T-cell (primary cell): Measurements from ENCODE around the gene TOMM20L. TPM values are rescaled to one million over a fixed set of nuclear protein-coding genes. Genes with fewer than 3 reads are reported as not detected.

Experiments
- ATAC-seq, 4 experiments: fragments of 200-7000 bp in 3 of 4; fragments of 150-1000 bp in 1 of 4; cut with Tn5 transposase; replicated peaks in 1 of 4; 1 replicate in 3 of 4; 2 replicates in 1 of 4; pipeline ENCODE4 v1.10.0; 2021; ENCODE audit warnings: moderate library complexity in 3 of 4, mild to moderate bottlenecking in 2 of 4, moderate number of reproducible peaks in 1 of 4
- CTCF ChIA-PET, 2 donors: fragments of 300-600 bp; sonication (Branson Sonifier 250); formaldehyde crosslinking; loops; one replicate each; lab custom pipeline; 2022; ENCODE audit warnings: antibody characterized with exemption in 2 of 2; lab: Charles Lee
- POLR2A ChIA-PET, 2 donors: fragments of 300-600 bp; sonication (Branson Sonifier 250); formaldehyde crosslinking; loops; one replicate each; lab custom pipeline; 2022; ENCODE audit warnings: antibody characterized with exemption in 2 of 2; lab: Charles Lee
- DNase-seq, 35 experiments: peaks; one replicate each; pipeline versions ENCODE4 v3.0.0 to v3.0.0-alpha.2; 2013 to 2023
- H3K27ac ChIP-seq: one replicate; pipeline ENCODE4 v1.5.1; 2013; ENCODE audit warnings: low read length
- H3K27me3 ChIP-seq, 2 experiments: replicated peaks in 1 of 2; 1 replicate in 1 of 2; 2 replicates in 1 of 2; pipeline versions ENCODE4 v1.6.1 to v1.7.0; 2013; ENCODE audit warnings: low read length in 1 of 2, mixed read lengths in 1 of 2; ENCODE audit not compliant: control insufficient read depth in 2 of 2, insufficient read depth in 2 of 2; ENCODE audit errors: extremely low read depth in 1 of 2
- H3K36me3 ChIP-seq, 2 donors: 1 replicate in 1 of 2; 2 replicates in 1 of 2; pipeline versions ENCODE4 v1.6.1 to v1.7.0; 2013; ENCODE audit warnings: low read length in 1 of 2; ENCODE audit not compliant: control insufficient read depth in 2 of 2, insufficient read depth in 1 of 2; ENCODE audit errors: extremely low read depth in 1 of 2
- H3K4me1 ChIP-seq, 2 experiments: 1 replicate in 1 of 2; 2 replicates in 1 of 2; pipeline versions ENCODE4 v1.6.1 to v1.7.0; 2013; ENCODE audit warnings: low read length in 2 of 2, mixed read lengths in 1 of 2; ENCODE audit not compliant: insufficient read depth in 2 of 2, control insufficient read depth in 1 of 2; ENCODE audit errors: extremely low read depth in 1 of 2
- H3K4me3 ChIP-seq, 2 donors: 1 replicate in 1 of 2; 2 replicates in 1 of 2; pipeline versions ENCODE4 v1.5.1 to v1.7.0; 2013; ENCODE audit warnings: mild to moderate bottlenecking in 2 of 2, low read length in 1 of 2, moderate library complexity in 1 of 2; ENCODE audit not compliant: control insufficient read depth in 1 of 2; ENCODE audit errors: extremely low read depth in 1 of 2
- H3K9me3 ChIP-seq: 2 replicates; pipeline ENCODE4 v1.7.0; 2013
- H3K27ac Mint-ChIP-seq, 2 donors: one replicate each; pipeline ENCODE4 v1.8.0; 2020 to 2021; ENCODE audit warnings: mild to moderate bottlenecking in 2 of 2, mixed read lengths in 2 of 2
- H3K27me3 Mint-ChIP-seq, 2 donors: one replicate each; pipeline ENCODE4 v1.8.0; 2021 to 2022; ENCODE audit warnings: mixed read lengths in 2 of 2
- H3K36me3 Mint-ChIP-seq: one replicate; pipeline ENCODE4 v1.8.0; 2021; ENCODE audit warnings: mixed read lengths
- H3K4me1 Mint-ChIP-seq, 3 donors: one replicate each; pipeline ENCODE4 v1.8.0; 2020 to 2022; ENCODE audit warnings: mixed read lengths in 3 of 3, mild to moderate bottlenecking in 1 of 3
- H3K4me3 Mint-ChIP-seq, 3 donors: one replicate each; pipeline ENCODE4 v1.8.0; 2020 to 2022; ENCODE audit warnings: mild to moderate bottlenecking in 3 of 3, mixed read lengths in 3 of 3, moderate library complexity in 3 of 3
- H3K9me3 Mint-ChIP-seq, 3 donors: one replicate each; pipeline ENCODE4 v1.8.0; 2020 to 2022; ENCODE audit warnings: mixed read lengths in 3 of 3
- WGBS: methylation state at CpG from one replicate; pipeline ENCODE4 v1.1.5; 2013; ENCODE audit warnings: missing lambda C conversion rate; ENCODE audit not compliant: insufficient coverage; 5-methylcytosine and 5-hydroxymethylcytosine counted together
- total RNA-seq, 35 experiments: library from RNA in 6 of 35; stranded (reverse) in 6 of 35; fragments of 120-200 nt in 1 of 35; gene quantifications; one replicate each; pipeline versions ENCODE4 v1.2.1 to v1.2.4 and lab custom pipeline; 2013 to 2026

Gene TOMM20L
- total RNA-seq, 5 donors from 2014 or later (not counting 1 experiment from before 2014, with no cell fraction given) = 0.73 TPM; not detected in 4

DNA sequence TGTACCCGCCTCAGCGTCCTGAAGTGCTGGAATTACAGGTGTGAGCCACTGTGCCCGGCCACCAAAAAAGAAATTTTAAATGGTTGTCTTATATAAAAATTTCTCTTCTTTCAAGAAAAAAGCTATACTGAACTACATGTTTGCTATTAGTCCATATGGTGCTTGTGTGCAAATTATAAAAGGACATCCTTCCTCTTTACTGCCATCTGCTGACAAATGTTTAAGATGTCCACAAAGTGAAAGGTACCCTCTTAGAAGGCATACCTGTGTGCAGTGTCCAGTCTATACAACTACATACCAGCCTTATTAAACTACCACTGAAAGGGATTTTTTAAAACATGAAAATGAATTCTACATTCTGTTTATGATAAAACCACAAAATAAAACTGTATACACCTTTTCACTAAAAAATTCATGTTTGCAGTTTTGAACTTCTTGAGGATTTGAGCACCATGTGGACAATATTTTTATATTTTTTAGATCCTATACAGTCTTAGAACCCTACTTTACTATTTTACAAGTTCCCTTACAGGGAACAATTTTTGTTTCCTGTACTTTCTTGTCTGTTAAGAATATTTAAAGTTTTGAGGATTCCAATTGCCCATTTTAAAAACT is 32.8 kb upstream of the TOMM20L start:
- no peaks in the 10 kb centered on the region for H3K9me3 Mint-ChIP-seq
- no peak overlapping the region for H3K27ac Mint-ChIP-seq
- Histone ChIP-seq H3K4me1 (no peaks in the 10 kb centered on the region), H3K9me3 (no peaks in the 10 kb centered on the region), H3K27me3 (no peaks in the 10 kb centered on the region), H3K36me3 (peaks cover 0 to 67% of the 10 kb centered on the region in 2 donors), H3K27ac (no peak overlapping the region), H3K4me3 (no peak overlapping the region)
- ATAC-seq (peak in 3 of 4 experiments; percentile 57 to 69 (median 62)), DNase-seq (peak in 2 of 35 experiments; percentile 6 to 57)
- H3K27me3 Mint-ChIP-seq = no peaks in the 10 kb centered on the region
- CTCF ChIA-PET = interaction anchor here in 1 of 2 donors (0.8 kb wide), 1 partner anchor 13 kb away, joined by 3 read pairs; no protein-coding TSS in a partner anchor
- POLR2A ChIA-PET = no interaction called here
- WGBS = no CpG with 5 or more reads among the region's 3 CpGs
- H3K4me3 Mint-ChIP-seq = no peak overlapping the region
- H3K36me3 Mint-ChIP-seq = peaks cover 45% of the 10 kb centered on the region
- no peaks in the 10 kb centered on the region for H3K4me1 Mint-ChIP-seq

DNA sequence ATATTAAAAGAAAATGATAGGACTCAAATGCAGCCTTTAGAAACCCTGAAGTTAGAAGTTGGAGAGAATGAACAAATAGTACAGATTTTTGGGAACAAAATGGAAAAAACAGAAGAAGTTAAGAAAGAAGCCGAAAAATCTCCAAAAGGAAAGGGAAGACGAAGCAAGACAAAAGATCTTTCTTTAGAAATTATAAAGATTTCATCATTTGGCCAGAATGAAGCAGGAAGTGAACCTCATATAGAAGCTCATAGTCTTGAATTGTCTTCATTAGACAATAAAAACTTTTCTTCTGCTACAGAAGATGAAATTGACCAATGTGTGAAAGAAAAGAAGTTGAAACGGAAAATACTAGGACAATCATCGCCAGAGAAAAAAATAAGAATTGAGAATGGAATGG is 31.4 kb upstream of the TOMM20L start:
- Histone ChIP-seq H3K4me1 (no peaks in the 10 kb centered on the region), H3K27ac (no peak overlapping the region), H3K27me3 (no peaks in the 10 kb centered on the region), H3K36me3 (peaks cover 0 to 68% of the 10 kb centered on the region in 2 donors), H3K4me3 (no peak overlapping the region), H3K9me3 (no peaks in the 10 kb centered on the region)
- Mint-ChIP-seq H3K27me3 (no peaks in the 10 kb centered on the region), H3K36me3 (peaks cover 49% of the 10 kb centered on the region), H3K4me3 (no peak overlapping the region), H3K4me1 (no peaks in the 10 kb centered on the region), H3K27ac (no peak overlapping the region), H3K9me3 (no peaks in the 10 kb centered on the region)
- POLR2A ChIA-PET = interaction anchor here in 1 of 2 donors (0.6 kb wide), 1 partner anchor 50 kb away, joined by 3 read pairs; no protein-coding TSS in a partner anchor
- ATAC-seq = no peak
- WGBS = no CpG with 5 or more reads among the region's 4 CpGs
- DNase-seq = no peak
- CTCF ChIA-PET = interaction anchor here (0.7 to 1.1 kb wide), 2 partner anchors 32 to 255 kb away, joined by 3 read pairs; no protein-coding TSS in a partner anchor

DNA sequence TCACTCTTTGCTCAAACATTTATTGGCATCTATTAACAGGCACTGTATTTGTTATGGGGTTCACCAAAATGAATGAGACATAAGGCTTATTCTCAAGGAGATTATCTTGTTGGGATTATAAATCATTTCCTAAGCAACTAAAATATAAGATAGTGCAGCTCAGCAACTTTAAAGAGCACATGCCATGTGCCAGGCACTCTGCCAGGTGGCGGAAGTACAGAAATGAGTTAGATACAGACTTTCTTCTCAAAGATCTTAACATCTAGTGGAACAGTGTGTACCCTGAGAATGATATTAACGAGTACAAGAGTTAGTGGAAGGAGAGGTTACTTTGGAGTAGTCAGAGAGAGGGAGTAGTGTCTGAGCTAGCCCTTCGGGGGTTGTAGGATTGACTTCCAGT is 28.4 kb upstream of the TOMM20L start:
- no peaks in the 10 kb centered on the region for H3K4me1 Mint-ChIP-seq
- CTCF ChIA-PET = no interaction called here

DNA sequence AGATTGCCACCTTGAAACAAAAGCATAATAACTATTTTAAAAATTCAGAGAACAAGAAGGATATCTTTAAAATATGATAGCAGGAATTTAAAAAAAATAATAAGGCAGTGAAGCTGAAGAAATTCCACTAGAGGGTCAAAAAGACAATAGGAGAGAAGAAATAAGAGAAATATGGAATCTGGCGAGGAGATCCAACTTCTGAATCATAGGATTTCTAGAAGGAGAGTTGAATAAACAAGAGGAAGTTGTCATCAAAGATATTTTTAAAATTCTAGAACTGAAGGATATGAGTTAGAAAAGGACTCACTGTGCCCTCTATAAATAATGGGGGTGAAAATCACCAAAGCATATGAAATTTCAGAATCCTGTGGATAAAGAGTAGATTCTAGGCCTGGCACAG is 26.8 kb upstream of the TOMM20L start:
- CTCF ChIA-PET = no interaction called here
- H3K27me3 Mint-ChIP-seq = no peaks in the 10 kb centered on the region
- Histone ChIP-seq H3K4me1 (no peaks in the 10 kb centered on the region), H3K27ac (no peak overlapping the region), H3K27me3 (no peaks in the 10 kb centered on the region), H3K4me3 (no peak overlapping the region), H3K36me3 (peaks cover 0 to 72% of the 10 kb centered on the region in 2 donors), H3K9me3 (no peaks in the 10 kb centered on the region)
- no peak for ATAC-seq
- H3K36me3 Mint-ChIP-seq = peaks cover 58% of the 10 kb centered on the region
- WGBS = no CpG with 5 or more reads among the region's 1 CpG
- H3K9me3 Mint-ChIP-seq = no peaks in the 10 kb centered on the region
- H3K4me1 Mint-ChIP-seq = no peaks in the 10 kb centered on the region
- DNase-seq = no peak
- peak overlapping the region in 1 of 2 donors; percentile 34 for H3K27ac Mint-ChIP-seq
- H3K4me3 Mint-ChIP-seq = no peak overlapping the region
- POLR2A ChIA-PET = no interaction called here

More for the DNA sequence above, 28.4 kb upstream of the TOMM20L start:
- H3K4me1 ChIP-seq = no peaks in the 10 kb centered on the region
- no peak for DNase-seq
- peaks cover 0 to 68% of the 10 kb centered on the region in 2 donors for H3K36me3 ChIP-seq
- no peak overlapping the region for H3K27ac ChIP-seq
- H3K27me3 ChIP-seq = no peaks in the 10 kb centered on the region
- no peaks in the 10 kb centered on the region for H3K9me3 ChIP-seq
- Mint-ChIP-seq H3K4me3 (no peak overlapping the region), H3K9me3 (no peaks in the 10 kb centered on the region), H3K27me3 (no peaks in the 10 kb centered on the region), H3K36me3 (peaks cover 55% of the 10 kb centered on the region), H3K27ac (no peak overlapping the region)
- no peak for ATAC-seq
- H3K4me3 ChIP-seq = no peak overlapping the region
- POLR2A ChIA-PET = interaction anchor here in 1 of 2 donors (0.7 kb wide), 1 partner anchor 1133 kb away, joined by 3 read pairs; no protein-coding TSS in a partner anchor
- WGBS = no CpG with 5 or more reads among the region's 3 CpGs

DNA sequence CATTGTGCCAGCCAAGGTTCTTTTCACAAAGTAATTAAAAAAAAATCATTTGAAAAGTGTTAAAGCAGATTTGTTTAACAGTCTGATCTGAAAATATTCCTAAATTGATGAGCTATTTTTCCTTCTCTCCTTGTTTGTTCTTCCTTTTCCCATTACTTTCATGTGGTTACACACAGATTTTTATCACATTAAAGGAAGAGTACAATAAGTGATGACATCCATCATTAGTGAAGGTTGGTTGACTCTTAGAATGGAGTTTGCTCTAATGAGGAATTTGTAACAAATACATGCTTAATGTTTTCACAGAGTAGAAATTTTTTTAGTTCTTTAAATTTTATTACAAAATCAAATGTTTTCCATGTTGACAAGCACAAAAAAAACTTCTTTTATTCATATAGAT is 18.9 kb upstream of the TOMM20L start:
- no peak for ATAC-seq
- H3K27ac Mint-ChIP-seq = no peak overlapping the region
- H3K27me3 ChIP-seq = no peaks in the 10 kb centered on the region
- H3K4me3 ChIP-seq = no peak overlapping the region
- H3K27ac ChIP-seq = no peak overlapping the region
- H3K9me3 ChIP-seq = no peaks in the 10 kb centered on the region
- H3K4me3 Mint-ChIP-seq = no peak overlapping the region
- no peaks in the 10 kb centered on the region for H3K27me3 Mint-ChIP-seq
- peaks cover 4 to 23% of the 10 kb centered on the region in 2 donors for H3K36me3 ChIP-seq
- H3K4me1 Mint-ChIP-seq = no peaks in the 10 kb centered on the region
- H3K9me3 Mint-ChIP-seq = no peaks in the 10 kb centered on the region
- POLR2A ChIA-PET = no interaction called here
- CTCF ChIA-PET = interaction anchor here (0.5 kb wide), 2 partner anchors 214 to 1956 kb away, joined by 4 to 5 read pairs; no protein-coding TSS in a partner anchor
- no peaks in the 10 kb centered on the region for H3K4me1 ChIP-seq
- DNase-seq = no peak
- H3K36me3 Mint-ChIP-seq = peaks cover 49% of the 10 kb centered on the region

DNA sequence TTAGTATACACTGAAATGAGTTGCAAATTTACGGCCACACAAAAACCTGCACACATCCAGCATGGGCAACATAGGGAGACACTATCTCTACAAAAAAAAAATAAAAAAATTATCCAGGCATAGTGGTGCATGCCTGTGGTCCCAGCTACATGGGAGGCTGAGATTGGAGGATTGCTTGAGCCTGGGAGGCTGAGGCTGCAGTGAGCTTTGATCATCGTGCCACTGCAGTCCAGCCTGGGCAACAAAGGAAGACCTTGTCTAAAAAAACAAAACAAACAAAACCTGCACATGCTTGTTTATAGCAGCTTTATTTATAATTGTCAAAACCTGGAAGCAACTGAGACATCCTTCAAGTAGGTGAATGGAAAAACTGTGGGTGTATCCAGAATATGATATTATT is 4.9 kb upstream of the TOMM20L start:
- Histone ChIP-seq H3K27ac (no peak overlapping the region), H3K36me3 (no peaks in the 10 kb centered on the region), H3K9me3 (no peaks in the 10 kb centered on the region), H3K4me3 (no peak overlapping the region), H3K27me3 (no peaks in the 10 kb centered on the region), H3K4me1 (peaks cover 2 to 5% of the 10 kb centered on the region in 2 experiments)
- no CpG with 5 or more reads among the region's 2 CpGs for WGBS
- no peak for DNase-seq
- H3K4me3 Mint-ChIP-seq = no peak overlapping the region
- POLR2A ChIA-PET = no interaction called here
- peaks cover 4% of the 10 kb centered on the region for H3K36me3 Mint-ChIP-seq
- ATAC-seq = no peak
- H3K9me3 Mint-ChIP-seq = no peaks in the 10 kb centered on the region
- H3K4me1 Mint-ChIP-seq = peaks cover 0 to 5% (median 4%) of the 10 kb centered on the region in 3 donors
- H3K27ac Mint-ChIP-seq = no peak overlapping the region
- CTCF ChIA-PET = no interaction called here
- no peaks in the 10 kb centered on the region for H3K27me3 Mint-ChIP-seq
